Inflammatory macrophage (primary cell): Measurements from ENCODE around the gene MAEA.

Experiments used
- DNase-seq, 2 donors: peaks; one replicate each; pipeline ENCODE4 v3.0.0-alpha.2; 2020 to 2022

Gene MAEA

DNA sequence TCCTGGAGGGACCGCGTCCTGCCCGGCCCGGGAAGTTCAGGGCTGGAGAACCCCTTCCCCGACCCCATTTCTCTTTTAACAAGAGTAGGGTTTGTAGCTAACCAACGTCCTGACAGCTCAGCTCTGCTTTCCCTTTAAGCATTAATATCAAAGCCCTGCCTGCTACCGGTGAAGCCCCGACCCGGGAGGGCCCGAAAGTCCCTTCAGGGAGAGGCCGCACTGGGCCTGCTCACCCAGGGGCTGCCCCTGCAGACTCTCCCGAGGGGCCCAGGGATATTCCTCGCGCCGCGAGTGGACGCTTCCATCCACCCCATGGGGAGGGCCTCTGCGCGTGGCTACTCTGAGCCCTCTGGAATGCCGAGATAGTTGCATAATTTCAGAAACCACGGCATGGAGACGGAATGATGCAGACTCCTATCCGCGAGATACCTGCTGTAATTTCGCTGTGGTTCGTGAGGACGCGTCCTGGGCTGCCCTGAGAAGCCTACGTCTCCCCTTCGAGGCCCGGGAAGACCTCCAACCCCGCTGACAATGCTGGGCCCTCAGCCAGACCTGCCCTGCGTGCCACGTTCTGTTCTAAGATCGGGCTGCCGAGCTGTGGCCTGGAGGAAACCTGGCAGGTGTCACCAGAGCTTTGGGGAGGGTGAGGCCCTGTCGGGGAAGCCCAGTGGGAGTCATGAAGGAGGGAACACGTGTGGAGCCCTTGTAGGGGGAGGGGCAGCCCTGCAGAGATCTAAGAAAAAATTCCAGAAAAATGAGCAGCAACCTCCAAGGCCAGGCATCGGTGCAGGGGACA, 39.8 kb upstream of the MAEA start:
- DNase-seq: no peak

DNA sequence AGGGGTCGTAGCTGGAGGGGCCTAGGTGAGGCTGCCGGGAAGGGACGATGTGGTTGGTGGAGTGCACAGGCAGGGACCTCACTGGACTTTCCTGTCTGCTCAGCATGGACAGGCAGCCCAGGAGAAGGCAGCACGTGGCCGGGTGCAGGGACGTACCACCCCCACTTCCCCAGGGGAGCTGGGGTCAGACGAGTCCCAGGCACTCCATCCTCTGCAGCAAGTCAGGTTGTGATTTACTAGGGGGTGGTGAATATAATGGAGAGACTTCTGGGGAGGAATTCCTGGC, 39.2 kb upstream of the MAEA start:
- DNase-seq: no peak

- no peak for DNase-seq
Measured at GRCh38 chr4:1250921-1251772, 38.5 kb upstream of the MAEA start.

DNA sequence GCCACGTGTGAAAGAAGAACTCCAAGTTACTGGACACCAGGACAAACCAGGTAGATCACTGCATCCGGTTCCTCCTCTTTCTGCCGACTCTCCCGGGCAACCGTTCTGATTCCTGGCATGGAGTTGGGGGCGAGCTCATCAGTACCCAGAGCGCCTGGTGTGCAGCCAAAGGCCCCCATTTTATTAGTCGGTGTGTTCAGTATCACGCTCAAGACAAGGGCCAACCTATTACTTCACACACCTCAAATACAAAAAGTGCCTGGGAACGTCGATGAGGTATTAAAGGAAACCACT, 38.0 kb upstream of the MAEA start:
- DNase-seq: no peak

- no peak for DNase-seq
Measured at GRCh38 chr4:1252928-1253492, 36.7 kb upstream of the MAEA start.

GRCh38 chr4:1253831-1254230, 35.9 kb upstream of the MAEA start:
- DNase-seq: no peak

- no peak for DNase-seq
Measured at GRCh38 chr4:1255151-1255550, 34.5 kb upstream of the MAEA start.

GRCh38 chr4:1255699-1256098, 34.0 kb upstream of the MAEA start:
- no peak for DNase-seq

DNA sequence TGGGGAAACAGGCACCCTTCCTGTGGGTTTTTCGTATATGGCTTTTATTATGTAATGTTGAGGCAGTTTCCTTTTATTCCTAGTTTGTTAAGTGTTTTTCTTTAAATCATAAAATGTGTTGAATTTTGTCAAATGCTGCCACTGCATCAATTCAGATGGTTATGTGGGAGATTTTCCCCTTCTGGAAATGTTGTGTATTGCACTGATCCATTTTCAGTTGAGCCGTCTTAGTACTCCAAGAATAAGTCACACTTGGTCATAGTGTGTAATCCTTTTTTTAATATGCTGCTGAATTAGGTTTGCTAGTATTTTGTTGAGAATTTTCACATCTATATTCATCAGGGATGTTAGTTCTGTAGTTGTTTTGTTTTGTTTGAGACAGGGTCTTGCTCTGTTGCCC, 31.2 kb upstream of the MAEA start:
- no peak for DNase-seq

DNA sequence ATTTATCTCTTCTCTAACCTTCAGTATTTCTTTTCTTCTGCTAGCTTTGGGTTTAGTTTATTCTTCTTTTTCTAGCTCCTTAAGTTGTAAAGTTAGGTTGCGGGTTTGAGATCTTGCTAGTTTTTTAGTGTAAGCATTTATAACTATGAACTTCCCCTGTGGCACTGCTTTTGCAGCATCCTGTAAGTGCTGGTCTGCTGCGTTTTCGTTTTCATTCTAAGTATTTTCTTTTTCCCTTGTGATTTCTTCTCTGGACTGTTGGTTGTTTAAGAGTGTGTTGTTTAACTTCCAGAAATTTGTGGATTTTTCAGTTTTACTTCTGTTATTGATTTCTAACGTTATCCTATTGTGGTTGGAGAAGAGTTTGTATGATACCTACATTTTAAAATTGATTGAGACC, 29.7 kb upstream of the MAEA start:
- no peak for DNase-seq

GRCh38 chr4:1260418-1261106, 29.1 kb upstream of the MAEA start:
- DNase-seq: no peak

- no peak for DNase-seq
Measured at GRCh38 chr4:1261107-1261928, 28.4 kb upstream of the MAEA start.

DNA sequence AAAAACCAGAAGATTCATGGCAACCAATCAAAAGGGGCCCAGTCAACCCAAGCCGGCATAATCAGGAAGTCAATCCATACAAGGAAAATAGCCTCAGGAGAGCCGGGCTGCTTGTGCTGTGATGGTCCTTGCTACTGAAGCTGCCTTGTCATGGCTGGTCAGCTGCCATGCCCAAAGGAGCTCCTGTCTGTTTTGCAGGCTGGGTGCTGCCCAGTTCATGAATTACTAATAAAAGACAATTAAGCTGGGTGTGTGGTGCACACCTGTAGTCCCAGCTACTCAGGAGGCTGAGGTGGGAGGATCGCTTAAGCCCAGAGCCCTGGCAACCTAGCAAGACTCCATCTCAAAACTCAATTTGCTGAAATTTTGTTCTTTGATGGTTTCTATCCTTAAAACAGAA, 24.7 kb upstream of the MAEA start:
- DNase-seq: no peak

DNA sequence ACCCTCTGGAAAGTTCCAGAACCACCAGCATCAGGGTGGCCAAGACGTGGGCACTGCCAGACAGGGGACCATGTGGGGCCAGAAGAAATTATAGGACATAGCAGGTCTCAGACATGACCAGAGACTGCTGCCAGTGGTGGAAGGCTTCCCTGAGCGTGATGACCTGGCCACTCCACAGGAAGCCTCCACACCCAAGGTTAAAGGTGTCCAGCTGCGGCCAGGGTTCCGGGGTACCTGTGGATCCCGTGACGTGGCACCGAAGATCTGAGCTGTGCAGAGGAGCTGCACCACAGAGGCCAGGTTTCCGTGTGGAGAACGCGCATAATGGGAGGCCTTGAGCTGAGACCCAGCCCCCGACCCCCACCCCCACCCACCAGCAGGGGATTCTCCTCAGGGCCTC, 24.3 kb upstream of the MAEA start:
- DNase-seq: no peak

DNA sequence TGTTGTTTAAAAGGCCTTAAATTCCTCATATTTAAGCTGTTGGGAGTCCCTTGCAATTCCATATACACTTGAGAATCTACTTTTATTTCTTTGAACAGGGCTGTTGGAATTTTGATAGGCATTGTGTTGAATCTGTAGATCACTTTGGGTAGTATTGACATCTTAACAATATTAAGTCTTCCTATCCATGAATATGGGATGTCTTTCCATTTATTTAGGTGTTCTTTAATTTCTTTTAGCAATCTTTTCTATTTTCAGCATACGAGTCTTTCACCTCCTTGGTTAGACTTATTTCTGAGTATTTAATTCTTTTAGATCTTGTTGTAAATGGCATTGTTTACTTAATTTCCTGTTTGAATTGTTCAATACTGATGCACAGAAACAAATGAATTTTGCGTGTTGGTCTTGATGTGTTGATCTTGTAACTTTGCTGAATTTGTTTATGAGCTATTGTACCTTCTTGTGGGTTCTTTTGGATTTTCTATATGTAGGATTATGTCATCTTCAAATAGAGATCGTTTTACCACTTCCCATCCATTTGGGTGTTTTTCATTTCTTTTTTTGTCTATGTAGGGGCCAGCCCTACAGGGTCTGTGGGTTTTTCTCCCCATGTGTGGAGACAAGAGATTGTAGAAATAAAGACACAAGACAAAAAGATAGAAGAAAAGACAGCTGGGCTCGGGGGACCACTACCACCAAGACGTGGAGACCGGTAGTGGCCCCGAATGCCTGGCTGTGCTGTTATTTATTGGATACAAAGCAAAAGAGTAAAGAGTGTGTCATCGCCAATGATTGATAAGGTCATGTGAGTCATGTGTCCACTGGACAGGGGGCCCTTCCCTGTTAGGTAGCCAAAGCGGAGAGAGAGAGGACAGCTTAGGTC, 22.6 kb upstream of the MAEA start:
- DNase-seq: no peak

DNA sequence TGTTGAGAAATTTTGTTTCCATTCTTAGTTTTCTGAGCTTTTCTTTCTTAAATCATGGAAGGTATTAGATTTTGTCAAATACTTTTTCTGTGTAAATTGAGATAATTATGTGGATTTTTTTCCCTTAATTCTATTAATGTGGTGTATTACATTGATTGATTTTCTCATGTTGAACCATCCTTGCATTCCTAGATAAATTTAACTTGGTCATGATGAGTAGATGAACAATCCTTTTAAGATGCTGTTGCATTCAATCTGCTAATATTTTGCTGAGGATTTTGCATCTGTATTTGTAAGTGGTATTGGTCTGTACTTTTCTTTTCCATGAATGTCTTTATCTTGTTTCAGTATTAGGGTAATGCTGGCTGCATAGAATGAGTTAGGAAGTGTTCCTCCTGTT, 20.5 kb upstream of the MAEA start:
- no peak for DNase-seq

- DNase-seq: no peak
Measured at GRCh38 chr4:1271686-1272085, 18.0 kb upstream of the MAEA start.

GRCh38 chr4:1274871-1275270, 14.8 kb upstream of the MAEA start:
- DNase-seq: no peak

GRCh38 chr4:1276984-1277383, 12.7 kb upstream of the MAEA start:
- DNase-seq: no peak

DNA sequence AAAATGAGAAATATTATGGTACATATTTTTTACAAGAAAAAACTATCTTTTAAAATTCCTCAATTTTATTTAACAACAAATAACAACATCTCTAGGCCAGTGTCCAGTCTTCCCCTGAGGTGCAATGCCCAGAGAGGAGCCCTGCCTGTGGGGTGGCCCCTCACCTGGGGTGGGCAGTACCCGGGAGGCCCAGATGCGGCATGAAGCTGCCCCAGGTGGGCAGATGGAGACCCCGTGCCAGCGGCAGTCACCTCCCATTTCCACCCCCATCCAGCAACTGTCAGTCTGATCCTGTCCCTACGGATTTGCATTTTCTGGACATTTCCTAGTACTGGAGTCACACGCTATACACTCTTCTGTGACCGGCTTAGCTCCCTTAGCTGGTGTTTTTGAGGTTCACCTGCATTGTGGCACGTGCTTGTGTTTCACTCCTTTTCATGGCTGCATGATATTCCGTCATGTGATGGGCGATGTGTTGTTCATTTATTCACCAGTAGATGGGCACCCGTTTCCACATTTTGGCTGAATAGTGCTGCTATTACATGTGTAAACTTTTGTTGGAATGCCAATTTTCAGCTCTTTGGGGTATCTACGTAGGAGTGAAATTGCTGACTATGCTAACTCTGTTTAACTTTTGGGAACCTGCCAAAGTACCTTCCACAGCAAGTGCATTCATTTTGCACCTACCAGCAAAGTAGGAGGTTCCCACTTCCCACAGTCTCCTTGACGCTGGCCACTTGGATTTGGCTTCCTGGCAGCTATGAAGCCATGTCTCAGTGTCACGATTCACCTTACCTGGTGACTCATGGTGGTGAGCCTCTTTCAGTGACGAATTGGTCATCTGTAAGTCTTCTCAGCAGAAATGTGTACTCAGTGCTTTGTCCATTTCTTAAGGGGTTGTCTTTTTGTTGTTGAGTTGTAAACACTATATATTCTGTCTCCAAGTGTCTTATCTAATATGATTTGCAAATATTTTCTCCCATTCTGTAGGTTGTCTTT, 11.7 kb upstream of the MAEA start:
- peak in 1 of 2 donors; percentile 12 for DNase-seq
